Astrocyte (in vitro differentiated cells and primary cell): ENCODE data around the gene AKAP8L. TPM values are rescaled to one million over a fixed set of nuclear protein-coding genes. Genes with fewer than 3 reads are reported as not detected.

Source experiments
- DNase-seq: peaks from one replicate; pipeline ENCODE4 v3.0.0-alpha.2; 2010; ENCODE audit warnings: low read depth
- FAIRE-seq: peaks from 2 replicates; lab custom pipeline; 2011; peaks lifted over from hg19 to GRCh38; lab: Jason Lieb, UNC
- H2AFZ ChIP-seq: 2 replicates; pipeline ENCODE4 v1.6.0; 2012; ENCODE audit warnings: low read depth, low read length, inconsistent platforms
- H3K27ac ChIP-seq: 2 replicates; pipeline ENCODE4 v1.5.1; 2011; ENCODE audit warnings: low read depth, low read length, inconsistent platforms
- H3K27me3 ChIP-seq: 2 replicates; pipeline ENCODE4 v1.6.0; 2011; ENCODE audit warnings: low read length, inconsistent platforms; ENCODE audit not compliant: insufficient read depth
- H3K36me3 ChIP-seq: 2 replicates; pipeline ENCODE4 v1.5.1; 2011; ENCODE audit warnings: low read length, inconsistent platforms; ENCODE audit not compliant: insufficient read depth
- H3K4me1 ChIP-seq: 2 replicates; pipeline ENCODE4 v1.5.1; 2011; ENCODE audit warnings: low read length, inconsistent platforms; ENCODE audit not compliant: insufficient read depth
- H3K4me2 ChIP-seq: 2 replicates; pipeline ENCODE4 v1.6.0; 2012; ENCODE audit warnings: low read length, inconsistent platforms
- H3K4me3 ChIP-seq: 2 replicates; pipeline ENCODE4 v1.5.1; 2011; ENCODE audit warnings: low read depth, mild to moderate bottlenecking, low read length, inconsistent platforms; ENCODE audit not compliant: insufficient read depth
- H3K79me2 ChIP-seq: 2 replicates; pipeline ENCODE4 v1.6.0; 2012; ENCODE audit warnings: mild to moderate bottlenecking, low read length, inconsistent platforms; ENCODE audit not compliant: insufficient read depth
- H3K9ac ChIP-seq: 2 replicates; pipeline ENCODE4 v1.6.0; 2012; ENCODE audit warnings: mild to moderate bottlenecking, low read length, inconsistent platforms
- H3K9me3 ChIP-seq: 2 replicates; pipeline ENCODE4 v1.5.1; 2012; ENCODE audit warnings: low read depth, mild to moderate bottlenecking, low read length, inconsistent platforms; ENCODE audit not compliant: insufficient read depth
- H4K20me1 ChIP-seq: 2 replicates; pipeline ENCODE4 v1.6.0; 2012; ENCODE audit warnings: low read length, inconsistent platforms; ENCODE audit not compliant: insufficient read depth
- H3K27ac Mint-ChIP-seq: one replicate; pipeline ENCODE4 v1.8.0; 2021; ENCODE audit warnings: mild to moderate bottlenecking, mixed read lengths; ENCODE audit not compliant: unreplicated experiment
- H3K27me3 Mint-ChIP-seq: one replicate; pipeline ENCODE4 v1.8.0; 2021; ENCODE audit warnings: low read depth, mixed read lengths; ENCODE audit not compliant: unreplicated experiment
- H3K36me3 Mint-ChIP-seq: one replicate; pipeline ENCODE4 v1.8.0; 2021; ENCODE audit warnings: low read depth, mixed read lengths; ENCODE audit not compliant: unreplicated experiment
- H3K4me1 Mint-ChIP-seq: one replicate; pipeline ENCODE4 v1.8.0; 2021; ENCODE audit warnings: low read depth, mixed read lengths; ENCODE audit not compliant: unreplicated experiment
- H3K4me3 Mint-ChIP-seq: one replicate; pipeline ENCODE4 v1.8.0; 2021; ENCODE audit warnings: mild to moderate bottlenecking, moderate library complexity, mixed read lengths; ENCODE audit not compliant: unreplicated experiment
- H3K9me3 Mint-ChIP-seq: one replicate; pipeline ENCODE4 v1.8.0; 2021; ENCODE audit warnings: mild to moderate bottlenecking, mixed read lengths; ENCODE audit not compliant: unreplicated experiment
- CTCF ChIP-seq: IDR thresholded peaks from 2 replicates; pipeline ENCODE4 v1.5.1; 2011; ENCODE audit warnings: low read depth, mild to moderate bottlenecking, inconsistent platforms, low read length, moderate library complexity; ENCODE audit not compliant: insufficient read depth
- EZH2 ChIP-seq: IDR thresholded peaks from 2 replicates; pipeline ENCODE4 v1.6.1; 2012; ENCODE audit warnings: mild to moderate bottlenecking, low read length, inconsistent platforms; ENCODE audit not compliant: insufficient read depth
- microRNA-seq: library from miRNA; unstranded; fragments of <30 nt; microRNA quantifications from one replicate; pipeline ENCODE4 v1.2.0, GENCODE V29; 2020
- total RNA-seq: library from RNA; stranded (reverse); gene quantifications from 2 replicates; pipeline ENCODE4 v1.2.1, GENCODE V29; 2021

AKAP8L gene
- total RNA-seq, 1 donor from 2014 or later = 101 TPM

- Histone ChIP-seq H3K79me2 (peaks cover 81% of the 10 kb centered on the region), H3K9me3 (no peaks in the 10 kb centered on the region), H3K9ac (peak overlapping the region; percentile 99), H3K27ac (peak overlapping the region; percentile 97), H2AFZ (no peak overlapping the region), H3K36me3 (no peaks in the 10 kb centered on the region), H4K20me1 (peaks cover 55% of the 10 kb centered on the region), H3K4me3 (peak overlapping the region; percentile 72), H3K27me3 (no peaks in the 10 kb centered on the region), H3K4me1 (peaks cover 32% of the 10 kb centered on the region), H3K4me2 (peak overlapping the region; percentile 91)
- no peaks in the 10 kb centered on the region for H3K27me3 Mint-ChIP-seq
- H3K4me1 Mint-ChIP-seq = peaks cover 40% of the 10 kb centered on the region
- peaks cover 2% of the 10 kb centered on the region for H3K36me3 Mint-ChIP-seq
- peak; percentile 82 for DNase-seq
- no peak for FAIRE-seq
- H3K4me3 Mint-ChIP-seq = peak overlapping the region; percentile 100
- TF ChIP-seq EZH2 (no peak), CTCF (no peak)
- H3K27ac Mint-ChIP-seq = peak overlapping the region; percentile 98
- H3K9me3 Mint-ChIP-seq = no peaks in the 10 kb centered on the region
These were observed 87.9 kb downstream of the AKAP8L start for GRCh38 chr19:15330801-15331418.

Small RNA genes lying within 50 kb of the gene (microRNA-seq; reads per million reads assigned to microRNA genes)
- gene MIR1470 = not detected

Other genes with a start within 250 kb of the AKAP8L start
- gene NOTCH3, start 218.0 kb downstream of the AKAP8L start, total RNA-seq = 162 and 219 TPM in 2 replicates
- gene EPHX3, start 186.5 kb downstream of the AKAP8L start, total RNA-seq = 0.54 and 0.87 TPM in 2 replicates
- gene BRD4, start 86.4 kb downstream of the AKAP8L start, total RNA-seq = 116 and 128 TPM in 2 replicates
- gene AKAP8, start 39.2 kb downstream of the AKAP8L start, total RNA-seq = 35.6 and 40.1 TPM in 2 replicates
- gene WIZ, start 31.0 kb upstream of the AKAP8L start, total RNA-seq = 43.8 and 45.3 TPM in 2 replicates
- gene RASAL3, start 45.6 kb upstream of the AKAP8L start, total RNA-seq = 0.14 TPM in 1 of 2 replicates, not detected in the other
- not detected in 2 replicates for gene PGLYRP2, start 60.5 kb upstream of the AKAP8L start, total RNA-seq
- not detected in 2 replicates for gene CYP4F22, start 89.5 kb upstream of the AKAP8L start, total RNA-seq
- not detected in 2 replicates for gene CYP4F8, start 196.2 kb upstream of the AKAP8L start, total RNA-seq
- not detected in 2 replicates for gene CYP4F3, start 221.9 kb upstream of the AKAP8L start, total RNA-seq